SK-N-MC (cell line): ENCODE measurements around the gene ZNF831.

Source experiments
- EZH2 ChIP-seq: fragments of 200-600 bp; sonication (generic); IDR thresholded peaks from one replicate; pipeline ENCODE4 v1.6.1; 2017; ENCODE audit warnings: antibody characterized with exemption
- FOXP2 ChIP-seq: optimal IDR thresholded peaks from 2 replicates; pipeline ENCODE3; 2011; ENCODE audit warnings: mild to moderate bottlenecking, moderate library complexity; ENCODE audit not compliant: insufficient read depth; ENCODE audit errors: extremely low read length, control extremely low read depth
- POLR2AphosphoS5 ChIP-seq: IDR thresholded peaks from 2 replicates; pipeline ENCODE4 v1.6.1; 2012; ENCODE audit warnings: mild to moderate bottlenecking, low read depth, low read length, borderline replicate concordance

DNA sequence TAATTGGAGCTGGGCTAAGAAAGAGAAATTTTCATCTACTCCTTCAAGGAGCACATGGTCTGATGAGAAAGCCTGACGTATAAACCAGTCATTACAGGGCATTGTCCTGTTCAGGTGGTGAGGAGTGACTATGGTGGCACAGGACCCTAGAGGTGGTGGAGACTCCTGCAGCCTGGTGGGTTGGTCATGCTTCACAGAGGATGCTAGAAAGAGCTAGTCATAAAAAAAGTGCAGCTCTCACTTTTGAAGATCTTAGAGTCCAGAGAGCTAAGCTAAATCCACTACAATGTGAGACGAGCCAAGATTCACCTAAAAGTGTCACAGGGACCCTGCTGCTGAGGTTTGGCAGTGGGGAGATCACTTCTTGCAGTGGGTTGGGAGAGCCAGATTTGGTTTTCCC, 9.8 kb upstream of the ZNF831 start:
- TF ChIP-seq EZH2 = no peak
- no peak for TF ChIP-seq POLR2AphosphoS5
- TF ChIP-seq FOXP2 = no peak
